Measurements from ENCODE around the gene ZNF236. TPM values are rescaled to one million over a fixed set of nuclear protein-coding genes. Genes with fewer than 3 reads are reported as not detected.
A peak's percentile ranks its signal among the peaks of the same experiment; 100 is the strongest.

Gene ZNF236
- total RNA-seq, 1 donor from 2014 or later = 27.4 TPM

GRCh38 chr18:76982038-76982437 lies 159.7 kb downstream of the ZNF236 start:
- ATAC-seq (ENCODE audit: low read depth) (no peak), DNase-seq (no peak)
- ChIA-PET POLR2A (interaction anchor here (1.1 to 7.7 kb wide), 7 partner anchors 18 to 123 kb away, joined by 3 to 104 read pairs (median 7); no protein-coding TSS in a partner anchor), CTCF (interaction anchor here (0.9 to 8.0 kb wide), 9 partner anchors 11 to 230 kb away, joined by 3 to 182 read pairs (median 19); no protein-coding TSS in a partner anchor)
- no peaks in the 10 kb centered on the region for H3K36me3 Mint-ChIP-seq (ENCODE audit: low read depth)
- H3K9me3 Mint-ChIP-seq = no peaks in the 10 kb centered on the region
- peaks cover 65% of the 10 kb centered on the region for H3K4me1 Mint-ChIP-seq
- no peaks in the 10 kb centered on the region for H3K27me3 Mint-ChIP-seq
- H3K4me3 Mint-ChIP-seq = peak overlapping the region; percentile 75
- no peak for TF ChIP-seq CTCF (IDR thresholded peaks at IDR 0.05)
- intact Hi-C loops (cut with micrococcal nuclease) = loop anchor here (2.0 to 5.0 kb wide), 3 partner anchors 150 to 670 kb away; partner anchors contain the start of genes MBP and ZNF236
- peak overlapping the region; percentile 91 for H3K27ac Mint-ChIP-seq

- peak overlapping the region; percentile 35 for H3K4me3 Mint-ChIP-seq
- intact Hi-C loops (cut with micrococcal nuclease) = loop anchor here (1.0 to 5.0 kb wide), 7 partner anchors 18 to 669 kb away; partner anchors contain the start of genes MBP and ZNF236
- CTCF ChIA-PET = interaction anchor here (0.7 to 8.0 kb wide), 23 partner anchors 8 to 229 kb away, joined by 3 to 182 read pairs (median 5); no protein-coding TSS in a partner anchor
- TF ChIP-seq CTCF (IDR thresholded peaks at IDR 0.05) = no peak
- POLR2A ChIA-PET = interaction anchor here (0.8 to 7.7 kb wide), 6 partner anchors 19 to 85 kb away, joined by 3 to 104 read pairs (median 8); no protein-coding TSS in a partner anchor
- ATAC-seq (ENCODE audit: low read depth) = peak; percentile 79
- H3K4me1 Mint-ChIP-seq = peaks cover 56% of the 10 kb centered on the region
- peak; percentile 80 for DNase-seq
- H3K27me3 Mint-ChIP-seq = no peaks in the 10 kb centered on the region
- no peaks in the 10 kb centered on the region for H3K36me3 Mint-ChIP-seq (ENCODE audit: low read depth)
- H3K9me3 Mint-ChIP-seq = no peaks in the 10 kb centered on the region
- peak overlapping the region; percentile 69 for H3K27ac Mint-ChIP-seq
These were observed 160.7 kb downstream of the ZNF236 start for GRCh38 chr18:76982841-76983583.

- DNase-seq = no peak
- CTCF ChIA-PET = interaction anchor here (0.7 to 8.0 kb wide), 19 partner anchors 8 to 228 kb away, joined by 3 to 182 read pairs (median 6); no protein-coding TSS in a partner anchor
- TF ChIP-seq CTCF (IDR thresholded peaks at IDR 0.05) = no peak
- H3K9me3 Mint-ChIP-seq = no peaks in the 10 kb centered on the region
- POLR2A ChIA-PET = interaction anchor here (1.0 to 7.7 kb wide), 4 partner anchors 20 to 228 kb away, joined by 3 to 104 read pairs (median 8); no protein-coding TSS in a partner anchor
- H3K27me3 Mint-ChIP-seq = no peaks in the 10 kb centered on the region
- no peaks in the 10 kb centered on the region for H3K36me3 Mint-ChIP-seq (ENCODE audit: low read depth)
- intact Hi-C loops (cut with micrococcal nuclease) = loop anchor here (1.0 to 5.0 kb wide), 7 partner anchors 18 to 669 kb away; partner anchors contain the start of genes MBP and ZNF236
- peak overlapping the region; percentile 69 for H3K27ac Mint-ChIP-seq
- no peak for ATAC-seq (ENCODE audit: low read depth)
- H3K4me3 Mint-ChIP-seq = no peak overlapping the region
- H3K4me1 Mint-ChIP-seq = peaks cover 56% of the 10 kb centered on the region
These were observed 161.3 kb downstream of the ZNF236 start for GRCh38 chr18:76983613-76984051.

GRCh38 chr18:76984193-76985155 lies 162.1 kb downstream of the ZNF236 start:
- TF ChIP-seq CTCF (IDR thresholded peaks at IDR 0.05) = no peak
- DNase-seq (no peak), ATAC-seq (ENCODE audit: low read depth) (no peak)
- H3K9me3 Mint-ChIP-seq = no peaks in the 10 kb centered on the region
- peaks cover 52% of the 10 kb centered on the region for H3K4me1 Mint-ChIP-seq
- no peak overlapping the region for H3K4me3 Mint-ChIP-seq
- ChIA-PET POLR2A (interaction anchor here (1.0 to 7.7 kb wide), 3 partner anchors 21 to 227 kb away, joined by 3 to 104 read pairs (median 4); no protein-coding TSS in a partner anchor), CTCF (interaction anchor here (0.7 to 8.0 kb wide), 17 partner anchors 10 to 227 kb away, joined by 3 to 182 read pairs (median 6); no protein-coding TSS in a partner anchor)
- no peaks in the 10 kb centered on the region for H3K27me3 Mint-ChIP-seq
- no peaks in the 10 kb centered on the region for H3K36me3 Mint-ChIP-seq (ENCODE audit: low read depth)
- H3K27ac Mint-ChIP-seq = no peak overlapping the region
- intact Hi-C loops (cut with micrococcal nuclease) = loop anchor here (5.0 kb wide), 2 partner anchors 148 to 668 kb away; partner anchors contain the start of gene MBP

All from activated B cell treated with CpG ODN at 0.5 μM for 24 hours (primary cell).